ENCODE measurements around the gene IL10.

The IL10 gene

DNA sequence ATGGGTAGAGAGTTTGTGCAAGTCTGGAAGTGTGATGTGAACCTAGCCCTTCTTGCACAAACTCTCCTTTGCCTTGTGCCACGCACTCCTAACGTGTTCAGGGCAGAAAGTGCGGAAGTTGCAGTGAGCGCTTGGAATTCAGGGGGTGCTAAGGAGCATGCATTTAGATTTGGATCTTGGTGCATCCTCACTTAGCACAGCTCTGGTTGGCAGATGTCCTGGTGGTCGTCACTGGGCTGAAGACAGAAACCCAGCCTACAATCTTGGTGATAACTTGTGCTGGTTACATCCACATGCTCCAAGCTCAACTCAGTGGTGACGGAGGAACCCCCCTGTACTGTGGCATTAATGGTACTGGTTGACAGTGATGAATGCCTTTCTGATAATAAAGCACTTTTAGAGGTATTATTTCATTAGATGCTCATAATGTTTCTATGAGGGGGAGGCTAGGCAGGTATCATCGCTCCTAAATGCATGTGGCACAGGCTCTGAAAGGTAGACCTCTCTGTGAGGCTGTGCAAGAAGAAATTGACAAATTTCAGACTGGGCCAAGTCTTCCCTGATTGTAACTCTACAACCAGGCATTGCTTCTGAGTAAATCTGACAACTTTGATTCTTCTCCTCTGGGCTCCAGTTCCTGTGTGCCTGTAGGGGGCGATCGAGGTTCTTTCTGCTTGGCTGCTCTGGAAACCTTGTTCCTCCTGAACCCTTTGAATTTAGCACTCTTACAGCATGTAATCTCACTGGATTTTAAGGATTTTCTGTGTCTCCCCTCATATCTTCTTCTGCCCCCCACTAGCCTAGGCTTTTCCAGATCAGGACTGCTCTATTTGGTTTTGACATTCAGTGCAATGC, 47.0 kb downstream of the IL10 start:
- Histone ChIP-seq H3K4me1 (ENCODE audit: control insufficient read depth in 2 of 2, insufficient read depth in 1 of 2, low read depth in 1 of 2, low read length in 2 of 2) (peaks cover 0 to 10% of the 10 kb centered on the region in 2 donors), H2BK15ac (ENCODE audit: low read length) (no peak overlapping the region), H3K9me3 (replicated peaks in 1 of 2; ENCODE audit: control insufficient read depth in 2 of 2, insufficient read depth in 1 of 2, low read depth in 1 of 2, low read length in 2 of 2) (no peaks in the 10 kb centered on the region), H3K4ac (ENCODE audit: low read length) (no peak overlapping the region), H3K23ac (ENCODE audit: low read depth, low read length, poor library complexity) (no peak overlapping the region), H2BK120ac (ENCODE audit: low read depth, low read length) (no peak overlapping the region), H2AK5ac (ENCODE audit: low read depth, low read length) (no peak overlapping the region), H3K4me2 (ENCODE audit: insufficient read depth, low read length, poor library complexity, severe bottlenecking) (no peak overlapping the region), H2BK12ac (ENCODE audit: low read length) (no peak overlapping the region), H3K27me3 (ENCODE audit: control insufficient read depth in 3 of 3, insufficient read depth in 3 of 3, low read depth in 1 of 3, low read length in 3 of 3) (no peaks in the 10 kb centered on the region), H3K36me3 (replicated peaks in 1 of 2; ENCODE audit: control insufficient read depth in 2 of 2, insufficient read depth in 2 of 2, low read length in 2 of 2) (peaks cover 9 to 17% of the 10 kb centered on the region in 2 donors), H3K27ac (replicated peaks; ENCODE audit: low read length) (no peak overlapping the region), H4K8ac (ENCODE audit: low read depth, low read length) (no peak overlapping the region), H3K9ac (ENCODE audit: low read depth, low read length, poor library complexity) (no peak overlapping the region), H3K18ac (ENCODE audit: low read length) (no peak overlapping the region), H2BK5ac (ENCODE audit: low read length) (no peak overlapping the region), H3K14ac (ENCODE audit: low read length) (no peak overlapping the region), H3K79me1 (ENCODE audit: low read depth, low read length) (peaks cover 14% of the 10 kb centered on the region), H3K4me3 (ENCODE audit: low read length in 2 of 2) (no peak overlapping the region), H2AFZ (ENCODE audit: low read length) (no peak overlapping the region), H4K91ac (ENCODE audit: low read depth, low read length, poor library complexity) (no peak overlapping the region)
- WGBS, 2 donors (ENCODE audit: extremely low coverage in 2 of 2, insufficient read length in 2 of 2, insufficient replicate concordance in 1 of 2): no CpG with 5 or more reads among the region's 9 CpGs
- DNase-seq (ENCODE audit: low spot score): peak; percentile 32

DNA sequence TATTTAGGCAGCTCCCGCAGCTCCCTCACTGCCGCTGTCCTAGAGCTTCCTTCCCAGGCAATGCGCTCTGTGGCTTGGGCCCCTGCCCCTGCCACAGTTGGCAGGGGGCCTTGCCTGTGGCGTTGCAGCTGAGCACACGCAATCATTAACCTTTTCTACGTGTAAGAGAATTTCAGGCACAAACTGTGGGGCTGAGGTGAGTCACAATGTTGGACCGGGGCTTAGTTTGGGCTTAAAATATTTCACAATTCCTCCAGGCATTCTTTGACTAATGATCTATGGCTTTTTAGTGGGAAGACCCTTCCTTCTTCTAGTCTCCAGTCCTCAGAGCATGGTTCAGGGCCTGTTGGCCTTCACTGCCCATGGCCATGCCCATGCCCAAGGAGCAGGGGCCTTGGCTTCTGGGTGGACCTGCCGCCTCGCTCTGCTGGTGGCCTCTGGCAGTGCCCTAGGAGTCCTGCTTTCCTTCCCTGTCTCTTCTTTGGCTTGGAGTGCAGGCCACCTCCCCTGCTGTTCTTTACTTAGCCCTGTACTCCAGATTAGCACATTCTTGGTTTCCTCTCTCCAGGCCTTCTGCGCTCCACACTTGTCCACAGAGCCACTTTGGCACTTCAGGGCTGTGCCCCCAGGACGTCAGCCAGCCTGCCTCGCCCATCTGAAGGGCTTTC, 48.4 kb downstream of the IL10 start:
- peaks cover 0 to 10% of the 10 kb centered on the region in 2 donors for H3K4me1 ChIP-seq (ENCODE audit: control insufficient read depth in 2 of 2, insufficient read depth in 1 of 2, low read depth in 1 of 2, low read length in 2 of 2)
- H3K27ac ChIP-seq (replicated peaks; ENCODE audit: low read length): no peak overlapping the region
- no peak overlapping the region for H3K4ac ChIP-seq (ENCODE audit: low read length)
- H3K4me2 ChIP-seq (ENCODE audit: insufficient read depth, low read length, poor library complexity, severe bottlenecking): no peak overlapping the region
- peaks cover 17% of the 10 kb centered on the region for H3K79me1 ChIP-seq (ENCODE audit: low read depth, low read length)
- H3K9me3 ChIP-seq (replicated peaks in 1 of 2; ENCODE audit: control insufficient read depth in 2 of 2, insufficient read depth in 1 of 2, low read depth in 1 of 2, low read length in 2 of 2): no peaks in the 10 kb centered on the region
- no peak overlapping the region for H4K91ac ChIP-seq (ENCODE audit: low read depth, low read length, poor library complexity)
- no peaks in the 10 kb centered on the region for H3K27me3 ChIP-seq (ENCODE audit: control insufficient read depth in 3 of 3, insufficient read depth in 3 of 3, low read depth in 1 of 3, low read length in 3 of 3)
- H2BK120ac ChIP-seq (ENCODE audit: low read depth, low read length): peak overlapping the region; percentile 13
- H3K18ac ChIP-seq (ENCODE audit: low read length): peak overlapping the region; percentile 39
- peaks cover 0 to 3% of the 10 kb centered on the region in 2 donors for H3K36me3 ChIP-seq (replicated peaks in 1 of 2; ENCODE audit: control insufficient read depth in 2 of 2, insufficient read depth in 2 of 2, low read length in 2 of 2)
- H2BK5ac ChIP-seq (ENCODE audit: low read length): no peak overlapping the region
- no peak overlapping the region for H2BK12ac ChIP-seq (ENCODE audit: low read length)
- H4K8ac ChIP-seq (ENCODE audit: low read depth, low read length): no peak overlapping the region
- H2AFZ ChIP-seq (ENCODE audit: low read length): no peak overlapping the region
- peak overlapping the region; percentile 25 for H3K23ac ChIP-seq (ENCODE audit: low read depth, low read length, poor library complexity)
- peak overlapping the region in 1 of 2 donors; percentile 26 for H3K4me3 ChIP-seq (ENCODE audit: low read length in 2 of 2)
- H2BK15ac ChIP-seq (ENCODE audit: low read length): no peak overlapping the region
- no peak for DNase-seq (ENCODE audit: low spot score)
- no CpG with 5 or more reads among the region's 12 CpGs for WGBS, 2 donors (ENCODE audit: extremely low coverage in 2 of 2, insufficient read length in 2 of 2, insufficient replicate concordance in 1 of 2)
- H2AK5ac ChIP-seq (ENCODE audit: low read depth, low read length): no peak overlapping the region
- no peak overlapping the region for H3K14ac ChIP-seq (ENCODE audit: low read length)
- H3K9ac ChIP-seq (ENCODE audit: low read depth, low read length, poor library complexity): no peak overlapping the region

DNA sequence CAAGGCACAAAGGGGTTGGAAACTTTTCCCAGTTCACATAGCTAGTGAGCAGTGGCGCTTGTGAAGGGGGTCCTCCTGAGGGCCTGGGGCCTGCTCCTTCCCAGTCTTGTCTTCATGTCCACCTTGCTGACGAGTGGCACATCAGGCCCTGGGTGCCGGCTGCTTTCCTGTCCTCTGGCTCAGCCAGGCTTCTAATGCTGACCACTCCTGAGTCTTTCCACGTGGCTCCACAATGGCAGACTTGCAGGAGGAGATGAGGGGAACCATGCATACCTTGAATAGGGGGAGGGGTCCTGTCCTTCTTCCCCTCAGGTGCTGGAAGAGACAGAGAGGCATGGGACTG, 48.9 kb downstream of the IL10 start:
- H2BK120ac ChIP-seq (ENCODE audit: low read depth, low read length): no peak overlapping the region
- no peak overlapping the region for H4K8ac ChIP-seq (ENCODE audit: low read depth, low read length)
- peaks cover 17% of the 10 kb centered on the region for H3K79me1 ChIP-seq (ENCODE audit: low read depth, low read length)
- H3K4me1 ChIP-seq (ENCODE audit: control insufficient read depth in 2 of 2, insufficient read depth in 1 of 2, low read depth in 1 of 2, low read length in 2 of 2): peaks cover 0 to 10% of the 10 kb centered on the region in 2 donors
- no CpG with 5 or more reads among the region's 4 CpGs for WGBS, 2 donors (ENCODE audit: extremely low coverage in 2 of 2, insufficient read length in 2 of 2, insufficient replicate concordance in 1 of 2)
- no peaks in the 10 kb centered on the region for H3K9me3 ChIP-seq (replicated peaks in 1 of 2; ENCODE audit: control insufficient read depth in 2 of 2, insufficient read depth in 1 of 2, low read depth in 1 of 2, low read length in 2 of 2)
- no peaks in the 10 kb centered on the region for H3K36me3 ChIP-seq (replicated peaks in 1 of 2; ENCODE audit: control insufficient read depth in 2 of 2, insufficient read depth in 2 of 2, low read length in 2 of 2)
- no peak for DNase-seq (ENCODE audit: low spot score)
- H3K27me3 ChIP-seq (ENCODE audit: control insufficient read depth in 3 of 3, insufficient read depth in 3 of 3, low read depth in 1 of 3, low read length in 3 of 3): no peaks in the 10 kb centered on the region
- no peak overlapping the region for H3K4ac ChIP-seq (ENCODE audit: low read length)
- H3K4me2 ChIP-seq (ENCODE audit: insufficient read depth, low read length, poor library complexity, severe bottlenecking): no peak overlapping the region
- H3K18ac ChIP-seq (ENCODE audit: low read length): no peak overlapping the region
- no peak overlapping the region for H2BK5ac ChIP-seq (ENCODE audit: low read length)
- no peak overlapping the region for H2BK15ac ChIP-seq (ENCODE audit: low read length)
- H3K4me3 ChIP-seq (ENCODE audit: low read length in 2 of 2): no peak overlapping the region
- no peak overlapping the region for H3K14ac ChIP-seq (ENCODE audit: low read length)
- H2AFZ ChIP-seq (ENCODE audit: low read length): no peak overlapping the region
- H2BK12ac ChIP-seq (ENCODE audit: low read length): no peak overlapping the region
- H3K27ac ChIP-seq (replicated peaks; ENCODE audit: low read length): no peak overlapping the region
- H4K91ac ChIP-seq (ENCODE audit: low read depth, low read length, poor library complexity): peak overlapping the region; percentile 40
- H2AK5ac ChIP-seq (ENCODE audit: low read depth, low read length): no peak overlapping the region
- H3K23ac ChIP-seq (ENCODE audit: low read depth, low read length, poor library complexity): peak overlapping the region; percentile 25
- H3K9ac ChIP-seq (ENCODE audit: low read depth, low read length, poor library complexity): no peak overlapping the region

DNA sequence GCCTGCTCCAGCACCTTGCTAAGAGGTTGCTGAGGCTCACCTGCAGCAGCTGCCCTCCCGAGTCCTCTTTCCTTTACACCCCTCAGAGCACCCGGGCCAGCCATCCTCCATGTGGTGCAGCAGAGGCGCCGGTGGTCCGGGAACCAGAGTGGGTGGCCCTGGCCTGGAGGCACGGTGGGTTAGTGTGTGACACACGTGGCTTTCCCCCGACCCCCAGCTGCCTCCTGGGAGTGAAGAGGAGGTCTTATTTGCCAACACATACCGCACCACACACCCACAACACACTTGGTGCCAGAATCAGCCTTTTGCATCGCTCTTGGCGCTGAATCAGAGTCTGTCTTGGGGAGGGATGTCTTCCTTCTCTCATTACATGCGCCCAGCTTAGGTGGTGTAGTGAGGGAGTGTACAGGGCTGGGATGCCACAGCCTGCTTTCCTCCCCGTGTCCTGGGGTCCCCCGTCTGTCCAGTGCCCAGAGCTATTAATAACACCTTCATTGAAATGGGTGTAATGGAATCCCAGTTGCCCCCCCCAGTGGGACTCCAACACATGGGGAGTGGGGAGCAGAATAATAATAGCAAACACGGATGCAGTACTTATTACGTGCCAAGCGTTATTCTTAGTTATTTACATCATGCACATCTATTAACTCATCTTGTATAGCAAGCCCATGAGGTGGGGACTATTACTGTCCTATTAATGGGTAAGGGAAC, 49.4 kb downstream of the IL10 start:
- Histone ChIP-seq H3K4me1 (ENCODE audit: control insufficient read depth in 2 of 2, insufficient read depth in 1 of 2, low read depth in 1 of 2, low read length in 2 of 2) (peaks cover 0 to 10% of the 10 kb centered on the region in 2 donors), H3K4ac (ENCODE audit: low read length) (no peak overlapping the region), H3K9me3 (replicated peaks in 1 of 2; ENCODE audit: control insufficient read depth in 2 of 2, insufficient read depth in 1 of 2, low read depth in 1 of 2, low read length in 2 of 2) (no peaks in the 10 kb centered on the region), H3K27ac (replicated peaks; ENCODE audit: low read length) (no peak overlapping the region), H2BK15ac (ENCODE audit: low read length) (no peak overlapping the region), H3K23ac (ENCODE audit: low read depth, low read length, poor library complexity) (no peak overlapping the region), H3K9ac (ENCODE audit: low read depth, low read length, poor library complexity) (no peak overlapping the region), H3K14ac (ENCODE audit: low read length) (no peak overlapping the region), H3K18ac (ENCODE audit: low read length) (no peak overlapping the region), H2AFZ (ENCODE audit: low read length) (no peak overlapping the region), H4K8ac (ENCODE audit: low read depth, low read length) (no peak overlapping the region), H4K91ac (ENCODE audit: low read depth, low read length, poor library complexity) (peak overlapping the region; percentile 40), H3K27me3 (ENCODE audit: control insufficient read depth in 3 of 3, insufficient read depth in 3 of 3, low read depth in 1 of 3, low read length in 3 of 3) (no peaks in the 10 kb centered on the region), H2BK12ac (ENCODE audit: low read length) (no peak overlapping the region), H3K4me2 (ENCODE audit: insufficient read depth, low read length, poor library complexity, severe bottlenecking) (no peak overlapping the region), H3K79me1 (ENCODE audit: low read depth, low read length) (peaks cover 14% of the 10 kb centered on the region), H3K36me3 (replicated peaks in 1 of 2; ENCODE audit: control insufficient read depth in 2 of 2, insufficient read depth in 2 of 2, low read length in 2 of 2) (no peaks in the 10 kb centered on the region), H2AK5ac (ENCODE audit: low read depth, low read length) (no peak overlapping the region), H3K4me3 (ENCODE audit: low read length in 2 of 2) (no peak overlapping the region), H2BK5ac (ENCODE audit: low read length) (no peak overlapping the region), H2BK120ac (ENCODE audit: low read depth, low read length) (no peak overlapping the region)
- WGBS, 2 donors (ENCODE audit: extremely low coverage in 2 of 2, insufficient read length in 2 of 2, insufficient replicate concordance in 1 of 2): no CpG with 5 or more reads among the region's 17 CpGs
- DNase-seq (ENCODE audit: low spot score): no peak
